A549 treated with RU486 at 1 μM for 4 hours (cell line): ENCODE results near the gene CLIC3. TPM values are rescaled to one million over a fixed set of nuclear protein-coding genes. Genes with fewer than 3 reads are reported as not detected.

ENCODE experiments used
- total RNA-seq: library from RNA; stranded (reverse); fragments of 200-300 nt; extraction: Qiagen RNA extraction; gene quantifications from 5 replicates; pipeline ENCODE4 v1.2.3, GENCODE V29; 2022; ENCODE audit warnings: low read depth

The CLIC3 gene, protein sequence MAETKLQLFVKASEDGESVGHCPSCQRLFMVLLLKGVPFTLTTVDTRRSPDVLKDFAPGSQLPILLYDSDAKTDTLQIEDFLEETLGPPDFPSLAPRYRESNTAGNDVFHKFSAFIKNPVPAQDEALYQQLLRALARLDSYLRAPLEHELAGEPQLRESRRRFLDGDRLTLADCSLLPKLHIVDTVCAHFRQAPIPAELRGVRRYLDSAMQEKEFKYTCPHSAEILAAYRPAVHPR
- total RNA-seq, result 2.0 to 3.7 TPM (median 3.4 TPM) in 5 replicates

DNA sequence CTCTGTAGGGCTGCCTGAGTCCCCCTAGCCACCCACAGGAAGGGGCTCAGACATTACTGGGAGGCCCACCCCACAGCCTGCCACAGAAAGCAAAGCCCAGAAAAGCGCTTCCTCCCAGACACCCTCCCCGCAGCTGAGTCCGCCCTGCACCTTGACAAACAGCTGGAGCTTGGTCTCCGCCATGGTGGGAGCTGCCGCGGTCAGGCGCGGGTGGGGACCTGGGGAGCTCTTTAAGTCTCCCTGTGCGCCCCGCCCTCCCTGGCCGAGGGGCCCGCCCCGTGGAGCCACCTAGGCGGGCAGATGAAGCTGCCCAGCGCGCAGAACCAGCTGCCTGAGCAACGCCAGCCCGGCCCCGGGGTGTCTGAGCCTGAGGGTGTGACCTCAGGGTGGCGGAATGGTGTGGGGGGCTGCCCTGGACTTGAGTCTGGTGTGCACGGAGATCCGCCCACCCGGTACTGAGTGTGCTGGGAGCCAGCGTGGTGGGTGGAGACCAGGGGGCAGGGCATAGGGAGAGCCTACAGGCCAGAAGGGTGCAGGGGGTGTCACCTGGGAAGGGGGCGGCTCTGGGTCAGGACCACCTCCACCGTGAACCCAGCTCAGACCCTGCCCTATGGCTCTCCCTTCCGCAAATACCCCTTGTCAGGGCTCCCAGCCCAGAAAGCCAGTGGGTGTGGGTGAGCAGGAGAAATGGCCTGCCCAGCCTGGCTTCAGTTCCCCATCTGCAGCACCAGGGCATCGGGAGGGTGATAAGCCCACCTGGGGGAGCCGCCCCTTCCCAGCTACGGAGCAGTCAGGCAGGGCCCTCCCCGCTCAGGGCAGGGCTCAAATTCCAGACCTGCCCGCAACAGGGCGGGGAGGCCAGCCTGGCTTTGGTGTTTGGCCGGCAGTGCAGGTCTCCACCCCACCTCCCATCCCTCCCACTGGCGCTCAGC is at the start of gene CLIC3:
Gene CLIC3, minus strand, starts transcription at position 208 of the 932 bp plus-strand sequence. Its CDS starts 25 bp downstream, at position 183.

DNA sequence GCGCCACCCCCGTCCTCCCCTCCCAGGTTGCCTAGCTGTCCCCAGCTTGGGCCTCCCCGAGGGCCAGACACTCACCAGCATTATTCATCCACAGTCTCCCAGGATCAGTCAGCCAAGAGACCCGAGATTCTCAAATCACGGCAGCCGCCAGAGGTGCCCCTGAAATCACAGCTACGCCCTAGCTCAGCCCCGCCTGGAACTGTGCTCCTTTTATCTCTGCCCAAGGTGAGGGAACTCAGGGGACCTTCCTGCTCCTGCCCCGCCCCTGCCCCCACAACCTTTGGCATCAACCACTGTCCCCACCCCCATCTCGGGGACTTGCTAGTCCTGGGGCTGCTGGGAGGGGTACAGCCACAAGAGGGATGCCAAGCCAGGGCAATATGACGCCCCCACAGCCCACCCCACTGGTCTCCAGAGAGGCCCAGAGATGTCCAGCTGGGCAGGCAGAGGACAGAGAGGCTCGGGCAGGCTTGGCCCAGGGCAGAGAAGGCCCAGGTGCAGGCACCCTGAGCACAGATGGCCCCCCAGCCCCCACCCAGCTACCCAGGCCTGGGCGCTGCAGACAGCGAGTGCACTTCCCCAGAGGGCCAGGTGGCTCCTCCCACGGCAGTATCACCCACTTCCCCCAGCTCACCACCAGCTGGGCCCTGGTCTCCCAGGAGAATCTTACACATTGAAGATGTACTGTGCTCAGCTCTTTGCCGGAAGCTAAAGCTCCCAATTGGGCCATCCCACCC is 35.7 kb upstream of the CLIC3 start, which contains the start of gene FUT7:
Gene FUT7, minus strand, starts transcription at position 185 of the 737 bp plus-strand sequence. Its CDS starts 97 bp downstream, at position 88.

DNA sequence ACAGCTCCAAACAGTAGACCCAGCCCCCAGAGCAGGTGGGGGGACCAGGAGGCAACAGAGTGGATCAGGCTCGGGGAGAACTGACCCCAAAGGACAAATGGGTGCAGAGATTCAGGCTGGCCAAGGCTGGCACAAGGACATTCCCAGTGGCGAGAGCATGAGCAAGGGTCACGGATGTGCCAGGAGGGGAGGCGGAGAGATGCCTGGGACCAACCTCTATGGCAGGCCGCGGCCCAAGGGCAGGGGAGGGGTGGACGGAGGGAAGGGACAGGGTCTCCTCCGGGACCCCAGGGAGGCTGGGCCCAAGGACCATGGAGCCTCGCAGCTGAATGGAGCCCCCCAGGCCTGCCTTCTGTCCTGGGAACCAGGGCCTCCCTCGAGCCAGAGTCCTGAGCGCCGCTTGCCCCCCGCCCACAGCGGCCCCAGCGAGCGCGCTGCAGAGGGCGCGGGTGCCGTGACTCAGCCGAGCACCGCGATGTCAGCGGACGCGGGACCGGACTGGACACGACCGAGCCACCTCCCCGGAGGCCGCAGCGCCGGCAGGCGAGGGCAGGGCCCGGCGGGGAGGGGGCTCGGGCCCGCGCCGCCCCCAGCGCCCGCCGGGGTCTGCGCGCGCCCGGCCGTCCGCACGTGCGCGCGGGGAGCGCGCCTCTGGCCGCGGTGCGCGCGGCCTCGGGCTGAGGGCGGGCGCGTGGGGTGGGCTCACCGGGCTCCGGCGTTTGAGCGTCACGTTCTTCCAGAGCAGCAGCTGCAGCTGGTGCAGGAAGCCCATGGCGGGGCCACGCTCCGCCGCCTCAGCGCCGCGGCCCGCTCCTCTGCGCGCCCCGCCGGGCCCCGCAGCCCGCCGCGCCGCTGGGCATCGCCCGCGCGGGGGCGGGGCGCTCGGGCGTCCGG is 31.2 kb upstream of the CLIC3 start, which contains the start of gene ABCA2:
Gene ABCA2, minus strand, starts transcription at position 869 of the 894 bp plus-strand sequence. Its CDS starts 97 bp downstream, at position 772.

DNA sequence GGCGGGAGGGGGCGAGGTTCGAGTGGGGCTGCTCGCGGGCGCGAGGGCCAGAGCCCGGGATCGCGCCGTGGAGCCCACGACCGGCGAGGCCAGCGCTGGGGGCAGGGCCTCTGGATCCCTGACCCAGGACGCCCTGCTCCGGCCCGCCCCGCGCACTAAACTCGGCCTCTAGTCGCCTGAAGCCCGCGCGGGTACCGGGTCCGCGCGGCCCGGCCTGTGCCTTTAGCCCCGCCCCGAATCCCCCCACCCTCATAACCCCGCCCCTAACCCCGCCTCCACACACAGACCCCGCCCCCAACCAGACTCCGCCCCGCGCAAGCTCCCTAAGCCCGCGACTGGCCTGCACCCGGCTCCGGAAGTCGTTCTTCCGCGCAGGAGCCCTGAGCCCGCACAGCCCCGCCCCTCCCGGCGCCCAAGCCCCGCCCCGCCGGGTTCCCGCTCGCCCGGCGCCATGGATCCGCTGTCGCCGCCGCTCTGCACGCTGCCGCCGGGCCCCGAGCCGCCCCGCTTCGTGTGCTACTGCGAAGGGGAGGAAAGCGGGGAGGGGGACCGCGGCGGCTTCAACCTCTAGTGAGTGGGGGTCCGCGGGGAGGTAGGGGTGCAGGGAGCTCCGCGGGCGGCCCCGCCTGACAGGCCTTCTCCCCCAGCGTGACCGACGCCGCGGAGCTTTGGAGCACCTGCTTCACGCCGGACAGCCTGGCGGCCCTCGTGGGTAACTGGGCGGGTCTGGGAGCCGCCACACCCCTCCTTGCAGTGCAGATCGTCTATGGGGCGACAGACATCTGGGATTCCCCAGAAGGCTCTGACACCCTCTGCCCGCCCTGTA is 4.2 kb downstream of the CLIC3 start, which contains the start of gene PAXX:
Gene PAXX, plus strand, starts transcription at position 430 of the 826 bp plus-strand sequence. Its CDS starts 22 bp downstream, at position 452.

DNA sequence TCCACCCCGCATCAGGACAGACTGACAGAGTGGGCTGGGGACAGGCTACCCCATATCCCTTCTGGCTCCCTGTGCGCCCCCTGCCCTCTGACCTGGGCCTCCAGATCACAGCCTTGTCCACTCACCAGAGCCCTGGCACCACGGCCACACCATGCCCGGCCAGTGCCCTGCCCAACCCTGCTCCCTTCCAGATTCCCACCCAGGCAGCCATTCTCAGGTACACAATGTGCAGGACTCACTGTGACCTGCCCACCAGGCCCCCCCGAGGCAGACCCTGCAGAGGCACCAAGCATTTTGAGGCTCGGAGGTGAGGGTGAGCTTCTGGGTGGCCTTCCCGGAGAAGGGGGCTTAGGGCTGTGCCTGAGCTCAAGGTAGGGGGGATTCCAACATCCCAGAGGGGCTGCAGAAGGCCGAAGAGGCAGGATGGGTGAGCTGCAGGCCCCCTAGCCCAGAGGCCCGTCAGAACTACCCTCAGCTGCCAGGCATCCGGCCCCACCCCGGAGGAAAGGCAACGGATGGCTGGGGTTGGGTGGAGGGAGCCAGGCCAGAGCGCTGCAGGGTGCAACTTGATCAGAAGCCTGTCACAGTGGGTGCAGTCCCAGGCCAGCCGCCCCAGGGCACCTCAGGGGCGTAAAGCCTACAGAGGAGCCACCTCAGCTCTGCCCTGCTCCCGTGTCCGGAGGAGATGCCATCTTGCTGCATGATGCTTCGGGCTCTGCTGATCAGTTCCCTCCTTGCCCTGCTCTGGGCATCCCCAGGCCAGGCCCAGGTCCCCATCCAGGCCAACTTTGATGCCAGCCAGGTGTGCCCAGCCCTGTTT is 13.9 kb downstream of the CLIC3 start, which contains the start of gene LCNL1:
Gene LCNL1, plus strand, starts transcription at position 762 of the 820 bp plus-strand sequence. CDS start 594 bp downstream, outside the sequence.

DNA sequence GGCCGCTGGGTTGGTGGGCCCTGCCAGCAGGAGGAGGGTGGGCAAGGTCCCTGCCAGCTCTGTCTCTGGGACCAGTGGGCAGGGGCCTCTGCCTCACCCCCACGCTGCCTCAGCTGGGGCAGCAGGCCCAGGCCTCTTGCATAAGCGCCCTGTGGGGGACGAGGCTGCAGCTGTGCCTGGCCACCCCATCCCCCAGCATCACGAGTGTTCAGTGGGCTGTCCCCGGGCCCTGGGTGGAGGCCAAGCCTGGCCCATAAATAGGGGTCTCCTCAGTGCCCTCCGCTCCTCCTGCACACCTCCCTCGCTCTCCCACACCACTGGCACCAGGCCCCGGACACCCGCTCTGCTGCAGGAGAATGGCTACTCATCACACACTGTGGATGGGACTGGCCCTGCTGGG is 19.1 kb downstream of the CLIC3 start, which contains the start of gene PTGDS:
Gene PTGDS, plus strand, starts transcription at position 282 of the 400 bp plus-strand sequence. Its CDS starts 75 bp downstream, at position 357.

DNA sequence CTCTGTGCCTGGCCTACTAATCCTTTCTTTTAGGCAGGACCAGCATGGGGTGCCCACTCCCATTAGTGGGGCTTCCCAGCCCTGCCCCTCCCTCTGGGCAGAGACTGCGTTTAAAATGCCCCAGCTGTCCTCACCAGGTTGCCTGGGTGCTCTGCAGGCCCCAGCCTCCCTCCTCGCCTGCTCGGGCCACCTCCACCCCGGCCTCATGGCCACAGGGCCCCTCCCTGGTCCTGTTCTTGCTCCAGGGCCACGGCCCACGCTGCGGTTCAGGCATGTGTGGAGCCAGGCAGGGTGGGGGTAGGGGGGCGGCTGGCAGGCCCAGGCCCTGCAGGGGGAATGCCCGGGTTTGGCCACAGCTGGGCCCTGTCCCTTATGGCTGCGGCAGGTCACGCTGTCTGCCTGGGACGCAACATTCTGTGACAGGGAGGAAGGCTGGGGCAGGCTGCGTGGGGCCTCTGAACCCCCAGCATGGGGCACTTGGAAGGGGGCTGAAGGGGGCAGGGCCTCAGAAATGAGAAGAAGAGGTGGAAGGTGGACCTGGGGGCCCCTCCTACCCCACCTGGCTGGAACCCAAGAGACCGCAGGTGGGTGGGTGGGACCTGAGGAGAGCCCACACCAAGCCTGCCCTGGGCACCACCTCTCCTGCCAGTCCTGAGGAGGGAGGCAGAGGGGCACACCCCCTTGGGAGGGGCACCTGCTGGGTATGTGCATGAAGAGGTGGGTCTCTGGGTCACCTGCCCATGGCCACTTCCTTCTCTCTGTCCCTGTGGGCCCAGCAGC is 44.6 kb downstream of the CLIC3 start, which contains the start of gene LCN12:
Gene LCN12, plus strand, starts transcription at position 733 of the 780 bp plus-strand sequence. CDS start 55 bp downstream, outside the sequence.

Other genes with a start within 250 kb of the CLIC3 start
- gene LCN6, start 248.0 kb downstream of the CLIC3 start, total RNA-seq, result not detected in 5 replicates
- gene LCN8, start 238.3 kb downstream of the CLIC3 start, total RNA-seq, result not detected in 5 replicates
- not detected in 5 replicates for gene LCN15, start 232.1 kb downstream of the CLIC3 start, total RNA-seq
- gene TMEM141, start 205.2 kb downstream of the CLIC3 start, total RNA-seq, result 55.2 to 72.6 TPM (median 70.2 TPM) in 5 replicates
- 0.28 to 0.49 TPM (median 0.32 TPM) in 5 replicates for gene CCDC183, start 200.2 kb downstream of the CLIC3 start, total RNA-seq
- 62.1 to 91.5 TPM (median 77.2 TPM) in 5 replicates for gene RABL6, start 188.6 kb downstream of the CLIC3 start, total RNA-seq
- 3.1 to 4.4 TPM (median 4.0 TPM) in 5 replicates for gene AJM1, start 154.1 kb downstream of the CLIC3 start, total RNA-seq
- gene PHPT1, start 147.2 kb downstream of the CLIC3 start, total RNA-seq, result 264 to 320 TPM (median 309 TPM) in 5 replicates
- gene MAMDC4, start 144.2 kb downstream of the CLIC3 start, total RNA-seq, result 1.8 to 5.2 TPM (median 3.6 TPM) in 5 replicates
- 453 to 576 TPM (median 473 TPM) in 5 replicates for gene EDF1, start 130.3 kb downstream of the CLIC3 start, total RNA-seq
- 43.0 to 67.7 TPM (median 61.3 TPM) in 5 replicates for gene TRAF2, start 110.1 kb downstream of the CLIC3 start, total RNA-seq
- 58.4 to 107 TPM (median 95.0 TPM) in 5 replicates for gene FBXW5, start 51.8 kb downstream of the CLIC3 start, total RNA-seq
- gene C8G, start 51.3 kb downstream of the CLIC3 start, total RNA-seq, result 0.24 to 2.2 TPM (median 0.66 TPM) in 5 replicates
- gene LCN12, start 44.3 kb downstream of the CLIC3 start, total RNA-seq, result 0.61 to 1.6 TPM (median 0.86 TPM) in 5 replicates
- gene PTGDS, start 19.1 kb downstream of the CLIC3 start, total RNA-seq, result 0.25 to 0.76 TPM (median 0.59 TPM) in 3 of 5 replicates, not detected in the others
- gene LCNL1, start 13.6 kb downstream of the CLIC3 start, total RNA-seq, result not detected in 5 replicates
- 42.1 to 79.2 TPM (median 76.4 TPM) in 5 replicates for gene PAXX, start 4.1 kb downstream of the CLIC3 start, total RNA-seq
- gene ABCA2, start 31.7 kb upstream of the CLIC3 start, total RNA-seq, result 18.6 to 29.0 TPM (median 26.5 TPM) in 5 replicates
- 0.07 to 0.09 TPM (median 0.08 TPM) in 3 of 5 replicates, not detected in the others for gene FUT7, start 35.5 kb upstream of the CLIC3 start, total RNA-seq
- gene NPDC1, start 49.6 kb upstream of the CLIC3 start, total RNA-seq, result 37.1 to 85.1 TPM (median 73.1 TPM) in 5 replicates
- gene ENTPD2, start 57.5 kb upstream of the CLIC3 start, total RNA-seq, result 0.31 to 1.1 TPM (median 0.91 TPM) in 5 replicates
- 14.0 to 28.0 TPM (median 25.8 TPM) in 5 replicates for gene SAPCD2, start 74.0 kb upstream of the CLIC3 start, total RNA-seq
- gene UAP1L1, start 80.9 kb upstream of the CLIC3 start, total RNA-seq, result 9.3 to 14.6 TPM (median 11.2 TPM) in 5 replicates
- gene MAN1B1, start 90.4 kb upstream of the CLIC3 start, total RNA-seq, result 42.0 to 52.8 TPM (median 50.3 TPM) in 5 replicates
- gene DPP7, start 118.2 kb upstream of the CLIC3 start, total RNA-seq, result 71.8 to 128 TPM (median 111 TPM) in 5 replicates
- 0.26 to 0.78 TPM (median 0.52 TPM) in 5 replicates for gene GRIN1, start 142.6 kb upstream of the CLIC3 start, total RNA-seq
- 0.50 to 1.9 TPM (median 1.9 TPM) in 5 replicates for gene LRRC26, start 173.5 kb upstream of the CLIC3 start, total RNA-seq
- not detected in 5 replicates for gene TMEM210, start 175.5 kb upstream of the CLIC3 start, total RNA-seq
- 21.7 to 38.1 TPM (median 33.0 TPM) in 5 replicates for gene ANAPC2, start 192.0 kb upstream of the CLIC3 start, total RNA-seq
- 103 to 153 TPM (median 139 TPM) in 5 replicates for gene SSNA1, start 192.1 kb upstream of the CLIC3 start, total RNA-seq
- gene TPRN, start 204.2 kb upstream of the CLIC3 start, total RNA-seq, result 5.1 to 10.4 TPM (median 8.8 TPM) in 5 replicates
- gene TMEM203, start 209.1 kb upstream of the CLIC3 start, total RNA-seq, result 33.4 to 46.5 TPM (median 43.2 TPM) in 5 replicates
- gene NDOR1, start 209.1 kb upstream of the CLIC3 start, total RNA-seq, result 10.9 to 18.5 TPM (median 16.3 TPM) in 5 replicates
- 1.1 to 2.2 TPM (median 2.0 TPM) in 5 replicates for gene RNF208, start 225.7 kb upstream of the CLIC3 start, total RNA-seq
- gene CYSRT1, start 228.6 kb upstream of the CLIC3 start, total RNA-seq, result 2.7 to 4.3 TPM (median 4.1 TPM) in 5 replicates
- gene RNF224, start 230.9 kb upstream of the CLIC3 start, total RNA-seq, result 0.16 to 0.23 TPM (median 0.23 TPM) in 3 of 5 replicates, not detected in the others
- gene SLC34A3, start 234.3 kb upstream of the CLIC3 start, total RNA-seq, result 0.07 to 0.08 TPM (median 0.07 TPM) in 3 of 5 replicates, not detected in the others
- 579 to 790 TPM (median 733 TPM) in 5 replicates for gene TUBB4B, start 244.7 kb upstream of the CLIC3 start, total RNA-seq